ENCODE measurements around the gene PPP1R36.
"Not testable (repeated sequence)": the region's sequence is repeated elsewhere in the genome, so short reads cannot be mapped to it uniquely, and the experiment has no call there.

The PPP1R36 gene

GRCh38 chr14:64612021-64612380, 62.2 kb downstream of the PPP1R36 start:
- no peak for DNase-seq (ENCODE audit: low read depth, low spot score)

- DNase-seq (ENCODE audit: low read depth, low spot score) = no peak
Observed at GRCh38 chr14:64612971-64613666, 63.4 kb downstream of the PPP1R36 start.

- no peak for DNase-seq (ENCODE audit: low read depth, low spot score)
Observed at GRCh38 chr14:64614166-64614565, 64.4 kb downstream of the PPP1R36 start.

- DNase-seq (ENCODE audit: low read depth, low spot score) = no peak
Observed at GRCh38 chr14:64614805-64615391, 65.1 kb downstream of the PPP1R36 start.

GRCh38 chr14:64617872-64618408, 68.2 kb downstream of the PPP1R36 start:
- not testable (repeated sequence) for DNase-seq (ENCODE audit: low read depth, low spot score)

DNA sequence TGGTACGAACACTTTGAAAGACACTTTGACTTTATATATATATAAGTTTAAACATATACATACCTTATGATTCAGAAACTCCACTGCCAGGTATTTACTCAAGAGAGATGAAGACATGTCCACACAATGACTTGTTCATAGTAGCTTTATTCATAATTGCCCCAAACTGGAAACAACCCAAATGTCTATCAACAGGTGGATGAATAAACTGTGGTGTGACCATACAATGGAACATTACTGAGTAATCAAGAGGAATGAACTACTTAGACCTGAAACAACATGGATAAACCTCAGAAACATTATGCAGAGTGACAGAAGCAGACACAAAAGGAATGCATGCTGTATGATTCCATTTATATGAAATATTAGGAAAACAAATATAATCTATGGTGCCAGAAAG, 71.1 kb downstream of the PPP1R36 start:
- DNase-seq (ENCODE audit: low read depth, low spot score) = no peak

DNA sequence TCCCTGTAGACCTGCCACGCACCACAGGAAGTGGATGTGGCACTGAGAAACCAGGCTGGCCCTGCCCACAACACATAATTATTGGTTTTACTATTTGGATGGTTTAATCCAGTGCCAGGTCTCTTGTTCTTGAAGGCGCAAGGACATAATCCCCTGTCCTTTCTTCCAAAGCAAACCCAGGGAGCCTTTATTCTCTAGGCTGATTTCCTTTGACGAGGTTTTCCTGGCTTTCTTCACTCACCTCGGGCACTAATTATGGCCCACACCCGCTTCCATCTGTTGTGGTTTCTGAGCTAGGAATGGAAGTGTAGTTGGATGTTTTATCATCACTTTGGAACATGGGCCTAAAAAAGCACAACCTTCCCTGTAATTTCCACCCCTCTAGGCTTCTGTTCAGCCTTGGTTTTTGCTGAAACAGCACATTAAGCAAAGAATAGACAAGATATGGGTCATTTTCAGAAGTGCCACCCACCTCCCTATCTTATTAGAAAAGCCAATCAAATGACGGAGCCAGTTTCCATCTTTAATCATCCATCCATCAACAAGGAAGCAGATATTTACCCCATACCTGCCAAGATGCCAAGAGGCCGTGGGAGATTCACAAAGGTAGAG, 73.9 kb downstream of the PPP1R36 start:
- no peak for DNase-seq (ENCODE audit: low read depth, low spot score)

- no peak for DNase-seq (ENCODE audit: low read depth, low spot score)
Observed at GRCh38 chr14:64625386-64626232, 75.8 kb downstream of the PPP1R36 start.

GRCh38 chr14:64628940-64629408, 79.2 kb downstream of the PPP1R36 start:
- no peak for DNase-seq (ENCODE audit: low read depth, low spot score)

GRCh38 chr14:64630778-64631177, 81.0 kb downstream of the PPP1R36 start:
- DNase-seq (ENCODE audit: low read depth, low spot score) = no peak

GRCh38 chr14:64631222-64631621, 81.5 kb downstream of the PPP1R36 start:
- DNase-seq (ENCODE audit: low read depth, low spot score) = not testable (repeated sequence)

DNA sequence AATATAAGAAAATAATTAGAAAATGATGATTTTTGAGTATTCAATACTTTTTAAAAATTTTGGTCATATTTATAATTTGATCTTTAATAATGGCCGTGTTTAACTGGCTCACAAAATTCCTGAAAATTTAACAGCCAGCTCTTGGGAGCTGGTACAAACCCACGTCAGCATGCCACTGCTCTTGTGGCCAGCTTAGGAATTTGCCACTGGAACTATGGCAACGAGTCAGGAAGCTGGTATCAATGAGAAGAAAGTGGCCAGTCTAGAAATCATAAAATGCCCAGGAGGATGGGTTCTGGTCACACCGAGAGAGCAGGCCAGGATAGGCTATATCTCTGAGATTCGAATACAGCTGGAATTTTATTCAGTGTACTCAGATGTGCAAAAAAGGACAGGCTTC, 82.3 kb downstream of the PPP1R36 start:
- no peak for DNase-seq (ENCODE audit: low read depth, low spot score)

DNA sequence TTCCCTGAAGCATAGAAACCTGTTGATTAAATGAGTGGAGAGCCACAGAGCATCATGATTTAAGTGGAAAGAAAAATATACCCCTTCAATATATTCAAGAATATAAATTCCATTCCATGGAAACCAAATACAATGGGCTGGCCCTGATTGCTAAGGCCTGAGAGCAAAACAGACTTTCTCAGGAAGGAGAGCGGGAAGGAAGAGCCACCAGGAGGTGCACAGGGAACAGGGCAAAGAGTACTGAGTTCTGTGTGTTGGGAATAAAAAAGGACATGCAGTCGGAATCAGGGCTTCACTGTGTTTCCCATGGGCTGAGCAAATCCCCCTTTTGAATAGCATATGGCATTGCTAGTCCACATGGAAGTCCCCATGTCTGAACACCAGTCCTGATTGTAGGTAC, 84.8 kb downstream of the PPP1R36 start:
- no peak for DNase-seq (ENCODE audit: low read depth, low spot score)

DNA sequence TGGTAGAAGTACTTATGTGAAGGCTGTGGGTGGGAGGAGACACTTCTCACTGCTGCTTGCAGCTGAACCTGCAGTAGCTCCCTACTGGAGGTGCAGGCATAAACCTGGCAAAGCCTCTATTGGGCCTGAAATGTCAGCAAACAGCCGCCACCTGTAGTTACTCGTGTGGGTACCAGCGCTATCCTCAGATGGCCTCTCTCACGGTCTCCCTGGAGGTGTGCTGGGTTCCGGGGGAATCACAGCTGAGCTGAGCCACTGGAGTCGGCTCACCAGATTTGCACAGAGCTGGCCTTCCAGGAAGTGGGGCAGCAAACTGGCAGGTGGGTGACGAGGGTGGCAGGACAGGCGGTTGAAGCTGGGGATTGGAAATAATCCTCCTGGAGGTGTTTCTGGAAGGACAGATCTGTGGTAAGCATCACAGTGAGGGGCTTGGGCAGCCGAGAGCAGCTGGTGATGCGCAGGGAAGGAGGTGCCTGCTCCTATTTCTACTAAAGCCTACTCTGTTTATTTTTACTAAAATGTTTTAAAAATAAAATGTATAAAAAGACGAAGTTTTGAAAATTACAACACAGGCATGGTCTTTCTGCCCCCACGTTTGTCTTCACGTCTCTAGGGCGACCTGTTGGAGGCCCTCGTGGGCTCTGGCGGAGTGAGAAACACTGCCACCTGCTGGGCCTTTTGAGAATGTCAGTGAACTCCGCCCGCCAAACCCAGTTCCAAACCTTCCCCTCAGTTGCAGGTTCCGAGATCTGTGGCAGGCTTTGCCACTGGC, 86.6 kb downstream of the PPP1R36 start:
- peak; percentile 49 for DNase-seq (ENCODE audit: low read depth, low spot score)

- DNase-seq (ENCODE audit: low read depth, low spot score) = no peak
Observed at GRCh38 chr14:64636980-64637429, 87.2 kb downstream of the PPP1R36 start.

GRCh38 chr14:64637735-64638473, 88.1 kb downstream of the PPP1R36 start:
- DNase-seq (ENCODE audit: low read depth, low spot score) = no peak

GRCh38 chr14:64638625-64639024, 88.9 kb downstream of the PPP1R36 start:
- no peak for DNase-seq (ENCODE audit: low read depth, low spot score)
